ENCODE data around the gene SPEF2. TPM values are rescaled to one million over a fixed set of nuclear protein-coding genes. Genes with fewer than 3 reads are reported as not detected.

SPEF2 gene
- total RNA-seq, result 5.1 and 5.7 TPM in 2 replicates
- 3.6 and 5.1 TPM in 2 replicates for polyA plus RNA-seq

- 5% methylated on average over 48 of the region's 55 CpGs for WGBS (ENCODE audit: low lambda C conversion rate, missing lambda C conversion rate)
- Histone ChIP-seq H3K4me2 (peak within 1 kb of the TSS; percentile 82), H3K9me2 (replicated peaks; ENCODE audit: insufficient read depth) (no peaks in the 10 kb centered on the region), H3K27me3 (no peaks in the 10 kb centered on the region), H3K9me3 (ENCODE audit: low read depth) (no peaks in the 10 kb centered on the region), H4K20me1 (ENCODE audit: insufficient read depth, poor library complexity, severe bottlenecking) (no peaks in the 10 kb centered on the region), H3K27ac (no peak within 1 kb of the TSS), H3K4me1 (ENCODE audit: insufficient read depth) (peaks cover 8% of the 10 kb centered on the region), H3K79me2 (no peaks in the 10 kb centered on the region), H3K36me3 (replicated peaks; ENCODE audit: insufficient read depth, low read depth) (no peaks in the 10 kb centered on the region), H2AFZ (peak within 1 kb of the TSS; percentile 89), H3K4me3 (peak within 1 kb of the TSS; percentile 48)
- no peak for TF ChIP-seq EZH2phosphoT487 (IDR thresholded peaks at IDR 0.05; ENCODE audit: low read depth, severe bottlenecking, unreplicated experiment)
- no peak for TF ChIP-seq EZH2 (IDR thresholded peaks at IDR 0.05; ENCODE audit: borderline replicate concordance)
- peak; percentile 96 for TF ChIP-seq CTCF (IDR thresholded peaks at IDR 0.05; ENCODE audit: poor library complexity)
- DNase-seq (ENCODE audit: low spot score), result peak; percentile 94
These were observed at the start of gene SPEF2 for GRCh38 chr5:35617435-35618303. TSS of gene SPEF2 (plus strand) at chr5:35617863. CDS start at chr5:35617998, 135 bp downstream.

- 57% methylated on average over 1 of the region's 1 CpG for WGBS (ENCODE audit: low lambda C conversion rate, missing lambda C conversion rate)
- Histone ChIP-seq H3K9me2 (replicated peaks; ENCODE audit: insufficient read depth) (no peaks in the 10 kb centered on the region), H2AFZ (no peak overlapping the region), H3K4me3 (no peak overlapping the region), H3K36me3 (replicated peaks; ENCODE audit: insufficient read depth, low read depth) (no peaks in the 10 kb centered on the region), H3K9me3 (ENCODE audit: low read depth) (no peaks in the 10 kb centered on the region), H3K27me3 (no peaks in the 10 kb centered on the region), H3K4me2 (no peak overlapping the region), H3K4me1 (ENCODE audit: insufficient read depth) (no peaks in the 10 kb centered on the region), H3K27ac (no peak overlapping the region), H3K79me2 (no peaks in the 10 kb centered on the region), H4K20me1 (ENCODE audit: insufficient read depth, poor library complexity, severe bottlenecking) (no peaks in the 10 kb centered on the region)
- DNase-seq (ENCODE audit: low spot score), result no peak
- TF ChIP-seq EZH2phosphoT487 (IDR thresholded peaks at IDR 0.05; ENCODE audit: low read depth, severe bottlenecking, unreplicated experiment), result no peak
- TF ChIP-seq EZH2 (IDR thresholded peaks at IDR 0.05; ENCODE audit: borderline replicate concordance), result no peak
- no peak for TF ChIP-seq CTCF (IDR thresholded peaks at IDR 0.05; ENCODE audit: poor library complexity)
These were observed 42.1 kb upstream of the SPEF2 start for GRCh38 chr5:35575578-35575977.

GRCh38 chr5:35587419-35587818 lies 30.2 kb upstream of the SPEF2 start:
- H3K4me3 ChIP-seq, result no peak overlapping the region
- no peaks in the 10 kb centered on the region for H3K79me2 ChIP-seq
- DNase-seq (ENCODE audit: low spot score), result no peak
- no peaks in the 10 kb centered on the region for H3K4me1 ChIP-seq (ENCODE audit: insufficient read depth)
- H3K27ac ChIP-seq, result no peak overlapping the region
- TF ChIP-seq EZH2 (IDR thresholded peaks at IDR 0.05; ENCODE audit: borderline replicate concordance) (no peak), CTCF (IDR thresholded peaks at IDR 0.05; ENCODE audit: poor library complexity) (no peak), EZH2phosphoT487 (IDR thresholded peaks at IDR 0.05; ENCODE audit: low read depth, severe bottlenecking, unreplicated experiment) (no peak)
- no peaks in the 10 kb centered on the region for H3K9me2 ChIP-seq (replicated peaks; ENCODE audit: insufficient read depth)
- no peaks in the 10 kb centered on the region for H3K36me3 ChIP-seq (replicated peaks; ENCODE audit: insufficient read depth, low read depth)
- H2AFZ ChIP-seq, result no peak overlapping the region
- H4K20me1 ChIP-seq (ENCODE audit: insufficient read depth, poor library complexity, severe bottlenecking), result no peaks in the 10 kb centered on the region
- WGBS (ENCODE audit: low lambda C conversion rate, missing lambda C conversion rate), result 56% methylated on average over 2 of the region's 2 CpGs
- H3K9me3 ChIP-seq (ENCODE audit: low read depth), result no peaks in the 10 kb centered on the region
- no peak overlapping the region for H3K4me2 ChIP-seq
- H3K27me3 ChIP-seq, result no peaks in the 10 kb centered on the region
